Peyer's patch (tissue), 4 donors: ENCODE measurements around the gene EPS15.

Experiments
- POLR2A ChIP-seq, 2 donors: fragments of 450-650 bp; IDR thresholded peaks; one replicate each; pipeline ENCODE4 v1.5.1; 2017; ENCODE audit warnings: antibody characterized with exemption in 2 of 2, mild to moderate bottlenecking in 2 of 2, moderate library complexity in 2 of 2
- TF ChIP-seq, protein P1 (sequence below), 6 experiments: fragments of 450-650 bp in 4 of 6; fragments of 200-600 bp in 2 of 6; sonication (generic) in 1 of 6; IDR thresholded peaks; one replicate each; pipeline ENCODE4 v1.5.1; 2017 to 2019; ENCODE audit warnings: antibody characterized with exemption in 6 of 6, mild to moderate bottlenecking in 3 of 6, moderate library complexity in 1 of 6

- TF ChIP-seq, protein P1, sequence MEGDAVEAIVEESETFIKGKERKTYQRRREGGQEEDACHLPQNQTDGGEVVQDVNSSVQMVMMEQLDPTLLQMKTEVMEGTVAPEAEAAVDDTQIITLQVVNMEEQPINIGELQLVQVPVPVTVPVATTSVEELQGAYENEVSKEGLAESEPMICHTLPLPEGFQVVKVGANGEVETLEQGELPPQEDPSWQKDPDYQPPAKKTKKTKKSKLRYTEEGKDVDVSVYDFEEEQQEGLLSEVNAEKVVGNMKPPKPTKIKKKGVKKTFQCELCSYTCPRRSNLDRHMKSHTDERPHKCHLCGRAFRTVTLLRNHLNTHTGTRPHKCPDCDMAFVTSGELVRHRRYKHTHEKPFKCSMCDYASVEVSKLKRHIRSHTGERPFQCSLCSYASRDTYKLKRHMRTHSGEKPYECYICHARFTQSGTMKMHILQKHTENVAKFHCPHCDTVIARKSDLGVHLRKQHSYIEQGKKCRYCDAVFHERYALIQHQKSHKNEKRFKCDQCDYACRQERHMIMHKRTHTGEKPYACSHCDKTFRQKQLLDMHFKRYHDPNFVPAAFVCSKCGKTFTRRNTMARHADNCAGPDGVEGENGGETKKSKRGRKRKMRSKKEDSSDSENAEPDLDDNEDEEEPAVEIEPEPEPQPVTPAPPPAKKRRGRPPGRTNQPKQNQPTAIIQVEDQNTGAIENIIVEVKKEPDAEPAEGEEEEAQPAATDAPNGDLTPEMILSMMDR (IDR thresholded peaks at IDR 0.05), result no peak
- no peak for TF ChIP-seq POLR2A (IDR thresholded peaks at IDR 0.05)
These were observed 101.3 kb downstream of the EPS15 start for GRCh38 chr1:51417496-51418383.
